NB4 (cell line): ENCODE measurements around the gene DDHD1.

Experiments
- DNase-seq: peaks from one replicate; pipeline ENCODE4 v3.0.0; 2010; ENCODE audit warnings: low read depth
- H3K4me3 ChIP-seq: one replicate; pipeline ENCODE4 v1.5.1; 2011; ENCODE audit warnings: mild to moderate bottlenecking, low read depth, low read length, moderate library complexity
- CTCF ChIP-seq: IDR thresholded peaks from one replicate; pipeline ENCODE4 v1.5.1; 2012; ENCODE audit warnings: low read depth, low read length
- MAX ChIP-seq: IDR thresholded peaks from 2 replicates; pipeline ENCODE4 v1.6.1; 2011; ENCODE audit warnings: low read depth, low read length
- MYC ChIP-seq: IDR thresholded peaks from 2 replicates; pipeline ENCODE4 v1.6.1; 2011; ENCODE audit warnings: low read depth, low read length
- POLR2A ChIP-seq: IDR thresholded peaks from 2 replicates; pipeline ENCODE4 v1.6.1; 2011; ENCODE audit warnings: mild to moderate bottlenecking; ENCODE audit not compliant: insufficient read length; ENCODE audit errors: extremely low read depth

DDHD1 gene

GRCh38 chr14:53044486-53044885, 108.6 kb downstream of the DDHD1 start:
- TF ChIP-seq POLR2A (no peak), CTCF (no peak), MYC (no peak), MAX (no peak)
- H3K4me3 ChIP-seq, result no peak overlapping the region
- DNase-seq, result no peak

- no peak for DNase-seq
- no peak for TF ChIP-seq POLR2A
- TF ChIP-seq CTCF, result no peak
- TF ChIP-seq MAX, result no peak
- no peak for TF ChIP-seq MYC
- no peak overlapping the region for H3K4me3 ChIP-seq
Observed at GRCh38 chr14:53043027-53043581, 110.0 kb downstream of the DDHD1 start.

- DNase-seq, result no peak
- no peak overlapping the region for H3K4me3 ChIP-seq
- TF ChIP-seq MYC (no peak), MAX (no peak), POLR2A (no peak), CTCF (no peak)
Observed at GRCh38 chr14:53042480-53042879, 110.6 kb downstream of the DDHD1 start.

GRCh38 chr14:53041067-53041466, 112.1 kb downstream of the DDHD1 start:
- no peak overlapping the region for H3K4me3 ChIP-seq
- TF ChIP-seq MAX (no peak), MYC (no peak), CTCF (no peak), POLR2A (no peak)
- no peak for DNase-seq

GRCh38 chr14:53038629-53039028, 114.5 kb downstream of the DDHD1 start:
- no peak for TF ChIP-seq MAX
- TF ChIP-seq MYC, result no peak
- no peak for TF ChIP-seq CTCF
- no peak for TF ChIP-seq POLR2A
- DNase-seq, result no peak
- H3K4me3 ChIP-seq, result no peak overlapping the region
